ENCODE data around the gene CCT3. TPM values are rescaled to one million over a fixed set of nuclear protein-coding genes. Genes with fewer than 3 reads are reported as not detected.

Gene CCT3
- total RNA-seq, 2 experiments from 2014 or later = 385 to 387 TPM

DNA sequence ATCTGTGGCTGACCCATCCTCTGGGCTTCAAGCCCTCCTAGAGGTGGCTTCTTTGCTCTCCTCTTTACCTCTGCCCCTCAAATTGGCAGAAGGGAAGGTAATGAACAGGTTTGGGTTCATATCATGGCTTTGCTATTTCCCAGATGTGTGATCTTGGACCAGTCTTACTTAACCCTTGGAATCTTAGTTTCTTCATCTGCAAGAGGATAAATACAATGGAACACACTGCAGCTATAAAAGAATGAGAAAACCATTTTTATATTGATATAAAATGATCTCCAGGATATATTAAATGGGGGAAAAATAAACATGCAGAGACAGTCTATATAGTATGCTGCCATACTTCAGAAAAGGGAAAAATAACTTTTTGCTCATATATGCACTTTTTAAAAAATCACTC lies 48.2 kb downstream of the CCT3 start:
- no TSS peak for BruUV-seq (replicated peaks)
- DNase-seq (ENCODE audit: low spot score) = no peak
- Histone ChIP-seq H3K27ac (ENCODE audit: low read depth, low read length, poor library complexity, severe bottlenecking) (no peak overlapping the region), H3K36me3 (ENCODE audit: insufficient read depth, low read length) (no peaks in the 10 kb centered on the region), H4K20me1 (ENCODE audit: insufficient read depth, low read length) (no peaks in the 10 kb centered on the region), H3K9me2 (ENCODE audit: insufficient read depth, low read length) (no peaks in the 10 kb centered on the region), H3K79me2 (ENCODE audit: insufficient read depth, low read depth, low read length) (no peaks in the 10 kb centered on the region), H3K4me3 (ENCODE audit: low read depth, low read length, poor library complexity, severe bottlenecking) (no peak overlapping the region), H3K9me3 (ENCODE audit: low read length) (no peaks in the 10 kb centered on the region), H3K4me2 (ENCODE audit: low read length) (no peak overlapping the region), H2AFZ (ENCODE audit: low read length) (no peak overlapping the region), H3K4me1 (ENCODE audit: insufficient read depth, low read length, poor library complexity, severe bottlenecking) (no peaks in the 10 kb centered on the region)
- TF ChIP-seq, protein P1, sequence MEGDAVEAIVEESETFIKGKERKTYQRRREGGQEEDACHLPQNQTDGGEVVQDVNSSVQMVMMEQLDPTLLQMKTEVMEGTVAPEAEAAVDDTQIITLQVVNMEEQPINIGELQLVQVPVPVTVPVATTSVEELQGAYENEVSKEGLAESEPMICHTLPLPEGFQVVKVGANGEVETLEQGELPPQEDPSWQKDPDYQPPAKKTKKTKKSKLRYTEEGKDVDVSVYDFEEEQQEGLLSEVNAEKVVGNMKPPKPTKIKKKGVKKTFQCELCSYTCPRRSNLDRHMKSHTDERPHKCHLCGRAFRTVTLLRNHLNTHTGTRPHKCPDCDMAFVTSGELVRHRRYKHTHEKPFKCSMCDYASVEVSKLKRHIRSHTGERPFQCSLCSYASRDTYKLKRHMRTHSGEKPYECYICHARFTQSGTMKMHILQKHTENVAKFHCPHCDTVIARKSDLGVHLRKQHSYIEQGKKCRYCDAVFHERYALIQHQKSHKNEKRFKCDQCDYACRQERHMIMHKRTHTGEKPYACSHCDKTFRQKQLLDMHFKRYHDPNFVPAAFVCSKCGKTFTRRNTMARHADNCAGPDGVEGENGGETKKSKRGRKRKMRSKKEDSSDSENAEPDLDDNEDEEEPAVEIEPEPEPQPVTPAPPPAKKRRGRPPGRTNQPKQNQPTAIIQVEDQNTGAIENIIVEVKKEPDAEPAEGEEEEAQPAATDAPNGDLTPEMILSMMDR (conservative IDR thresholded peaks at IDR 0.05; ENCODE audit: low read length) = no peak
- no peak for TF ChIP-seq EZH2phosphoT487 (IDR thresholded peaks at IDR 0.05; ENCODE audit: borderline replicate concordance, low read depth, low read length)
- ChIA-PET POLR2A (interaction anchor here (0.6 kb wide), 1 partner anchor 41 kb away, joined by 3 read pairs; no protein-coding TSS in a partner anchor), CTCF (ENCODE audit: unreplicated experiment) (no interaction called here)
- intact Hi-C loops (cut with micrococcal nuclease; ENCODE audit: unreplicated experiment) = no loop called here

DNA sequence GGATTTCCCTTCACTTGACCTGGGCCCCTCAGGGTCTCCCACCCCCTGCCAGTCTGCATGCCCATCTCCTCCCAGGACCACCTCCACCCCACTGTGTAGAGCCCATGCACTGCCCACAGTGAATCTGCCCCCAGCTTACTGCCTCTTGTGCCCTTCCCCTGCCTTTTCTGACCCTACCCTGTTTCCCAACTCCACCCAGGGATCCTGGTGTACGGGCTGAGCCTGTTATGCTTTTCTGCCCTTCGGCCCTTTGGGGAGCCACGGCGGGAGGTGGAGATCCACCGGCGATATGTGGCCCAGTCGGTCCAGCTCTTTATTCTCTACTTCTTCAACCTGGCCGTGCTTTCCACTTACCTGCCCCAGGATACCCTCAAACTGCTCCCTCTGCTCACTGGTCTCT lies 52.0 kb downstream of the CCT3 start:
- no peak for DNase-seq (ENCODE audit: low spot score)
- ChIA-PET CTCF (ENCODE audit: unreplicated experiment) (no interaction called here), POLR2A (interaction anchor here (1.2 to 1.7 kb wide), 2 partner anchors 12 to 239 kb away, joined by 4 to 5 read pairs; no protein-coding TSS in a partner anchor)
- H3K79me2 ChIP-seq (ENCODE audit: insufficient read depth, low read depth, low read length) = peaks cover 14% of the 10 kb centered on the region
- no peak overlapping the region for H3K4me3 ChIP-seq (ENCODE audit: low read depth, low read length, poor library complexity, severe bottlenecking)
- no peak overlapping the region for H3K27ac ChIP-seq (ENCODE audit: low read depth, low read length, poor library complexity, severe bottlenecking)
- H4K20me1 ChIP-seq (ENCODE audit: insufficient read depth, low read length) = peaks cover 7% of the 10 kb centered on the region; the same call in 1 of the 2 replicates
- no peaks in the 10 kb centered on the region for H3K9me3 ChIP-seq (ENCODE audit: low read length)
- H3K9me2 ChIP-seq (ENCODE audit: insufficient read depth, low read length) = no peaks in the 10 kb centered on the region
- no peak overlapping the region for H3K4me2 ChIP-seq (ENCODE audit: low read length)
- H2AFZ ChIP-seq (ENCODE audit: low read length) = no peak overlapping the region
- no peak for TF ChIP-seq EZH2phosphoT487 (IDR thresholded peaks at IDR 0.05; ENCODE audit: borderline replicate concordance, low read depth, low read length)
- TF ChIP-seq, protein P1 (conservative IDR thresholded peaks at IDR 0.05; ENCODE audit: low read length) = no peak
- BruUV-seq (replicated peaks) = no TSS peak
- intact Hi-C loops (cut with micrococcal nuclease; ENCODE audit: unreplicated experiment) = no loop called here
- H3K4me1 ChIP-seq (ENCODE audit: insufficient read depth, low read length, poor library complexity, severe bottlenecking) = peaks cover 13% of the 10 kb centered on the region
- no peaks in the 10 kb centered on the region for H3K36me3 ChIP-seq (ENCODE audit: insufficient read depth, low read length)

DNA sequence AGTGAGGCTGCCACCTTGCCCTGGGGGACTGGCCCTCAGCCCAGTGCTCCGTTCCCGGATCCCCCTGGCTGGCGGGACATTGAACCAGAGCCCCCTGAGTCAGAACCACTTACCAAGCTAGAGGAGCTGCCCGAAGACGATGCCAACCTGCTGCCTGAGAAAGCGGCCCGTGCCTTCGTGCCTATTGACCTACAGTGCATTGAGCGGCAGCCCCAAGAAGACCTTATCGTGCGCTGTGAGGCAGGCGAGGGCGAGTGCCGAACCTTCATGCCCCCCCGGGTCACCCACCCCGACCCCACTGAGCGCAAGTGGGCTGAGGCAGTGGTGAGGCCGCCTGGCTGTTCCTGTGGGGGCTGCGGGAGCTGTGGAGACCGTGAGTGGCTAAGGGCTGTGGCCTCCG lies 52.7 kb downstream of the CCT3 start:
- no peak for TF ChIP-seq EZH2phosphoT487 (IDR thresholded peaks at IDR 0.05; ENCODE audit: borderline replicate concordance, low read depth, low read length)
- TF ChIP-seq, protein P1 (conservative IDR thresholded peaks at IDR 0.05; ENCODE audit: low read length) = no peak
- DNase-seq (ENCODE audit: low spot score) = no peak
- Histone ChIP-seq H4K20me1 (ENCODE audit: insufficient read depth, low read length) (peaks cover 7% of the 10 kb centered on the region; the same call in 1 of the 2 replicates), H3K79me2 (ENCODE audit: insufficient read depth, low read depth, low read length) (peaks cover 20% of the 10 kb centered on the region), H3K4me1 (ENCODE audit: insufficient read depth, low read length, poor library complexity, severe bottlenecking) (peaks cover 20% of the 10 kb centered on the region), H3K27ac (ENCODE audit: low read depth, low read length, poor library complexity, severe bottlenecking) (no peak overlapping the region), H3K36me3 (ENCODE audit: insufficient read depth, low read length) (peaks cover 3% of the 10 kb centered on the region), H3K9me2 (ENCODE audit: insufficient read depth, low read length) (no peaks in the 10 kb centered on the region), H2AFZ (ENCODE audit: low read length) (no peak overlapping the region), H3K4me3 (ENCODE audit: low read depth, low read length, poor library complexity, severe bottlenecking) (no peak overlapping the region), H3K9me3 (ENCODE audit: low read length) (no peaks in the 10 kb centered on the region), H3K4me2 (ENCODE audit: low read length) (no peak overlapping the region)
- CTCF ChIA-PET (ENCODE audit: unreplicated experiment) = no interaction called here
- intact Hi-C loops (cut with micrococcal nuclease; ENCODE audit: unreplicated experiment) = no loop called here
- POLR2A ChIA-PET = no interaction called here
- no TSS peak for BruUV-seq (replicated peaks)
